HepG2 (cell line): ENCODE data around the gene TRMT1. TPM values are rescaled to one million over a fixed set of nuclear protein-coding genes. Genes with fewer than 3 reads are reported as not detected.

Source experiments
- ATF6 ChIP-seq: sonication (generic); formaldehyde crosslinking; conservative IDR thresholded peaks from 2 replicates; pipeline ENCODE4 v1.4.0; 2020; ENCODE audit warnings: missing genetic modification reagents
- FUBP1 ChIP-seq: sonication (generic); formaldehyde crosslinking; IDR thresholded peaks from 2 replicates; pipeline ENCODE4 v1.5.1; 2020; ENCODE audit warnings: missing genetic modification reagents, mild to moderate bottlenecking, borderline replicate concordance
- GABPB1 ChIP-seq: IDR thresholded peaks from 2 replicates; pipeline ENCODE4 v1.6.1; 2016; ENCODE audit warnings: mild to moderate bottlenecking, missing genetic modification reagents, moderate library complexity, missing compliant biosample characterization
- HDAC6 ChIP-seq: fragments of 200-600 bp; sonication (generic); IDR thresholded peaks from 2 replicates; pipeline ENCODE4 v1.7.0; 2017; ENCODE audit warnings: mild to moderate bottlenecking, antibody characterized with exemption, low read length, low read depth
- KAT2B ChIP-seq: fragments of 150-350 bp; IDR thresholded peaks from 2 replicates; pipeline ENCODE4 v1.6.1; 2014; ENCODE audit warnings: low read depth, low read length, borderline replicate concordance
- MEF2D ChIP-seq: sonication (generic); formaldehyde crosslinking; IDR thresholded peaks from 2 replicates; pipeline ENCODE4 v1.5.1; 2020; ENCODE audit warnings: mild to moderate bottlenecking, missing genetic modification reagents
- NR3C1 ChIP-seq: sonication (generic); formaldehyde crosslinking; IDR thresholded peaks from 2 replicates; pipeline ENCODE4 v1.4.0; 2020; ENCODE audit warnings: missing genetic modification reagents
- USF2 ChIP-seq, 2 experiments: sonication (generic) in 1 of 2; formaldehyde crosslinking in 1 of 2; IDR thresholded peaks; 2 replicates each; pipeline versions ENCODE4 v1.5.1 to v1.6.1; 2011 to 2020; ENCODE audit warnings: borderline replicate concordance in 1 of 2, low read depth in 1 of 2, low read length in 1 of 2, mild to moderate bottlenecking in 1 of 2, missing genetic modification reagents in 1 of 2, moderate library complexity in 1 of 2
- YY1 ChIP-seq: IDR thresholded peaks from 2 replicates; pipeline ENCODE4 v1.6.1; 2011; ENCODE audit warnings: low read length, low read depth, moderate library complexity, mild to moderate bottlenecking; ENCODE audit not compliant: insufficient read depth, insufficient replicate concordance
- ZBED4 ChIP-seq: sonication (generic); formaldehyde crosslinking; IDR thresholded peaks from 2 replicates; pipeline ENCODE4 v1.4.0; 2020; ENCODE audit warnings: missing genetic modification reagents, borderline replicate concordance
- ZGPAT ChIP-seq: IDR thresholded peaks from 2 replicates; pipeline ENCODE4 v1.6.1; 2016; ENCODE audit warnings: mild to moderate bottlenecking
- ZNF383 ChIP-seq: sonication (generic); formaldehyde crosslinking; IDR thresholded peaks from 2 replicates; pipeline ENCODE4 v1.4.0; 2020; ENCODE audit warnings: missing genetic modification reagents, mild to moderate bottlenecking, borderline replicate concordance
- ZNF446 ChIP-seq: sonication (generic); formaldehyde crosslinking; IDR thresholded peaks from 2 replicates; pipeline ENCODE4 v1.5.0; 2020; ENCODE audit warnings: mild to moderate bottlenecking, missing genetic modification reagents
- ZNF460 ChIP-seq: sonication (generic); formaldehyde crosslinking; IDR thresholded peaks from 2 replicates; pipeline ENCODE4 v1.5.1; 2020; ENCODE audit warnings: missing genetic modification reagents, mild to moderate bottlenecking, borderline replicate concordance
- ZNF572 ChIP-seq: sonication (generic); formaldehyde crosslinking; IDR thresholded peaks from 2 replicates; pipeline ENCODE4 v1.5.1; 2020; ENCODE audit warnings: mild to moderate bottlenecking, missing genetic modification reagents
- ZNF850 ChIP-seq: sonication (generic); formaldehyde crosslinking; conservative IDR thresholded peaks from 2 replicates; pipeline ENCODE4 v1.9.0; 2021; ENCODE audit warnings: mild to moderate bottlenecking, missing genetic modification reagents
- polyA plus RNA-seq, 8 experiments: library from polyadenylated mRNA; depleted of rRNA in 3 of 8; stranded (reverse) in 7 of 8; unstranded in 1 of 8; fragments of >200 nt; fragmentation: Illumina TruSeq in 4 of 8; extraction: Trizol in 4 of 8; gene quantifications; 2 replicates each; pipeline versions ENCODE4 v1.2.1 to v1.2.3, GENCODE V29; 2011 to 2016; ENCODE audit warnings: low read depth in 4 of 8, missing spikeins in 1 of 8, mixed read lengths in 1 of 8; ENCODE audit not compliant: insufficient read depth in 1 of 8
- total RNA-seq, 5 experiments: library from RNA; depleted of rRNA; stranded (reverse); fragments of >200 nt; fragmentation: Illumina TruSeq; extraction: Trizol; gene quantifications; 2 replicates each; pipeline ENCODE4 v1.2.3, GENCODE V29; 2016; ENCODE audit warnings: low read depth in 1 of 5

TRMT1 gene
- total and polyA plus RNA-seq, 2 of the 13 experiments (the other 11 are each of a cell fraction or from before 2014, with no cell fraction given): 35.5 to 44.1 TPM

- TF ChIP-seq USF2 (IDR thresholded peaks at IDR 0.05; ENCODE audit: low read depth, low read length) (no peak), USF2 (CRISPR knock-in tag; IDR thresholded peaks at IDR 0.05; ENCODE audit: borderline replicate concordance) (no peak; the same call in 1 of the 2 replicates), ZNF572 (CRISPR knock-in tag) (peak; percentile 83; the same call in 1 of the 2 replicates), ZNF383 (no peak), ZBED4 (CRISPR knock-in tag) (peak; percentile 100), GABPB1 (CRISPR knock-in tag) (peak; percentile 98), ZGPAT (CRISPR knock-in tag) (peak; percentile 94), MEF2D (CRISPR knock-in tag) (peak; percentile 93), HDAC6 (no peak), KAT2B (no peak), ZNF460 (0 out of 2 replicates have a peak, but pooled peaks have one; percentile 20), ZNF850 (CRISPR knock-in tag) (0 out of 2 replicates have a peak, but pooled peaks have one; percentile 70), YY1 (peak; percentile 99), ZNF446 (CRISPR knock-in tag) (no peak), NR3C1 (CRISPR knock-in tag) (no peak), ATF6 (0 out of 2 replicates have a peak, but pooled peaks have one; percentile 52), FUBP1 (CRISPR knock-in tag) (no peak)
Measured at GRCh38 chr19:13150187-13150930, 33.8 kb upstream of the TRMT1 start, which contains the start of the genes IER2 and STX10 (continued).
